HTERT RPE-1 (cell line): ENCODE data around the gene COPS8.

ENCODE experiments used
- in situ Hi-C: fragments of 300-500 bp; cut with MboI; formaldehyde crosslinking; loops from 4 replicates; pipeline ENCODE4 v1.14.3; 2020; ENCODE audit warnings: low sequenced_read_pairs

COPS8 gene

DNA sequence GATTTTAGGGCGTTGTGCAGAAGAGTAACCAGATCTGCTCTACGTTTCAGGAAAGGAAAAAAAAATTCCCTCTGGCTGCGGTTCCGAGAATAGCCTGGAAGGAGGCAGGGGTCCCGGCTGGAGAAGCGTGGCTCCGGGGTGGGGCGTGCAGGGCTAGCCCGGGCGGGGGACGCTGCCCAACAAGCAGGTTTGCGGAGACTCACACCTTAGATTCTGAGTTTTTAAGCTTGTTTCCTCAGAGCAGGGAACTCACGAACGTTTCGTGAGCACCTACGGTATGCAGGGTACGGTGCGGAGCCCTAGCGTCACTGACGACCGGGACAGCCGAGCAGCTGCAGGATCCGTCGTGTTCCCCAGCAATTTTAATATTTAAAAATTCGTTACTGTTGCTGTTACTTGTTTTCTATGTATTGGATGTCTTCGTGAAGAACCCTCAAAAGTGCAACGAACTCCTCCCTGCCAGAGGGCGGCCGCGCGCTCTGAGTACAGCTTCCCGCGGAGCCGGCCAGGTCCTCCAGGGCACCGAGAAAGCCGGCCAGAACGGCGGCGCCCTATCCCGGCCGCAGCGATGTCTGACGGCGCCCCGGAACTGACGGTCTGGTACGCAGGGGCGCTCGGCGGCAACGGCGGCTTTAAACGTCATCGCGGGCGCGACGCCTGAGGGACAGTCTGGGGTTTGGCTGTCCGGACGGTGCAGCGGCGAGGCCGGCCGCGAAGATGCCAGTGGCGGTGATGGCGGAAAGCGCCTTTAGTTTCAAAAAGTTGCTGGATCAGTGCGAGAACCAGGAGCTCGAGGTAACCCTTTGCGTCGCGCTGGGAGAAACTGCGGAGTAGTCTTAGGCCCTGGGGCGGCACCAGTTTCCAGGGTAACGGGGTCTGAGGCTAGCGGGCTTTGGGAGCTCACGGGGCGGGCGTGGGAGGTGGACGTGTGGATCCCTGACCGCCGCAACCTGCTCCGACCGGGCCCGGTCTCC lies at the start of gene COPS8:
COPS8 (plus strand) TSS at position 642 of the 974 bp plus-strand sequence; CDS start at position 718, 76 bp downstream.
- in situ Hi-C loops, result no loop called here

DNA sequence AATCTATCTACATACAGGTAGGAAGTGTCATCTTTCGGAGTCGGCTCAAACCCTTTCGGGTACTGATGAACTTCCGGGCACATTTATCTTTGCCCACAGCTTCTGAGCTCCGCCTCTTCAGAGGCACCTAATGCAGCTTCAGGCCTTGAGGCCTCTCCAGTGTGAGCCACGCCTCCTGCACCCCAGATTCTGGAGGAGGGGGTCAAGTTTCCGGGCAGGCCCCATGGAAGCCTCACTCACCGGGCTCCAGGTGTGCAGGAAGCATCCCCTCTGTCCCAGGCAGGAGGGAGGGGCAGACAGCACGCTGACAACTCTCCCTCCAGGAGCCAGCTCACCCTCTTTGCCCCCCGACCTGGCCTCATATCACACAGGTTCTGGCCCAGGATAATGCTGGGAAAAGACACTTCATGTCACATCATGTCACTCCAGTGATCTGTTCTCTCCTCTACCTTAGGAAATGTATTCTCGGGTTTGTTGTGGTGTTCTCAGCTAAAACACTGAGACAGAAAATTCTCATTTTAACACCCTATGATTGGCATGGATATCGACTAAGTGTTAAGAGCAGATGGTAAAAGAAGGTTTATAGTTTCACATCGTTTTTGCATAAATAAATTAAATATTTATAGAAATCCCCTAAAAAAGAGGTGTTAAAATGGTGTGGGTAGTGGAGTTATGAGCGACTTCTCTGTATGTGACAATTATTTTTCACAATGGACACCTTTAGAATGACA lies 46.2 kb upstream of the COPS8 start:
- in situ Hi-C loops, result no loop called here

DNA sequence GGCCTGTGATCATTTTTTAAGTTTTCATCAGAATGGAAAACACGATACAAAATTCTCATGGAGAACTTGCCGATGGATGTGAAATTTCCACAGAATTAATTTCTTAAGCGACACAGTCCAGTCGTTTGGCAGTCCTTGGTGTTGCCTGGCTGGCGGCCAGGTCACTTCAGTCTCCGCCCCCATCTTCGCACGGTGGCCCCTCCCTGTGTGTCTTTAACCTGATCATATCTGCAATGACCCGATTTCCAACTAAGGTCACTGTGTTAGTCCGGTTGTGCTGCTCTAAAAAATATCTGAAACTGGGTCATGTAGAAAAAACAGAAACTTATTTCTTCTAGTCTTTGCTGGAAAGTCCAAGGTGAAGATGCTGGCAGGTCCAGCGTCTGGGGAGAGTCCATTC lies 44.5 kb upstream of the COPS8 start:
- in situ Hi-C loops, result no loop called here

DNA sequence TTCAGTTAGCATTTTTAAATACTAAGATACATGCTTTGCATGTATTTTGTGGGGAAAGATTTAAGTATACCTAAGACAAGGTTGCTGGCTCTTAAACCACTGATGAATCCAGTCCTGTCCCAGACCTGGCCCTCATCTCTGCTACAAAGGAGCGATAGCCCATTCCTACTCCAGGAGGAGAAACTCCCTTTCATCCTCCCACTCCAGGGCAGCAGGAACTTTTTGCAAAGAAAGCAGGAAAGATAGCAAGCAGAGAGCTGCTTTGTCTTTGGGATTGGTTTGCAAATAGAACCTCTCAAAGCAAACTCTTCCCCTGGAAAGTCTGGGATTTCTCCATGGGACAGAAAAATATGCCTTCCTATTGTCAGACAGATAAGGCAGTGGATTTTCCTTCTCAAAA lies 43.6 kb upstream of the COPS8 start:
- in situ Hi-C loops, result no loop called here

DNA sequence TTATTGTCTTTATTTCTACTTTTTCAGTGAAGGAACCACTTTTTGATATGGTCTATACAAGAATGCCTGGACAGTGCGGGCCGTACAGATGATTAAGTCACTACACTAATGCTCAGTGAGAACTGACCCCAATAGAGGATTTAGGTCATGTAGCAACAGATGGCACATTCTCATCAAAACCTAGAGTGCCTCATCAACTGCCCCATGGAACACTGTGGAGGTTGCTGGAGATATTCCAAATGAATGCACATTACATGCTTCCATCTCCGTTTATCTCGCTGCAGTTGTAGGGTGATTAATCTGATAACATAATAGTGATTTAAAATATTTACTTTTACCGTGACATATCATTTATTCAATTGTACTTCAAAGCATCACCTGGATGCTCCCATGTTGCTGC lies 41.8 kb upstream of the COPS8 start:
- in situ Hi-C loops, result no loop called here

DNA sequence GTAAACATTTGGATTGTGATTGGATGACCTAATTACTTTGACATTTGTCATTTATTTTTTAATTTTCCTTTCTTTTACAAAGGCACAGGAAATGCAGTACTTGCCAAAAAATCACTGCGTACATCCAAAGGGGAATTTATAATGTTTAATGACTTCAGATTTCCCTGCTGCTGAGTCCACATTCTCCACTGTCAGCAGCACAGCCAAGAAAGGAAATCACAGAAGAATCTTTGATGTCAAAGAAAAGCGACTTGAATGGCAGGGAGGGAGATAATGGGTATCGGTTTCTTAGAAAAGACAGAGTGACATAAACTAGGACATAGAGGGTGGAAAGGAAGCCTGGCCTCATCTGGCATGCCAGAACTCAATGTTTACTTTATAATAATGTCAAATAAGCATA lies 41.4 kb upstream of the COPS8 start:
- in situ Hi-C loops, result no loop called here

DNA sequence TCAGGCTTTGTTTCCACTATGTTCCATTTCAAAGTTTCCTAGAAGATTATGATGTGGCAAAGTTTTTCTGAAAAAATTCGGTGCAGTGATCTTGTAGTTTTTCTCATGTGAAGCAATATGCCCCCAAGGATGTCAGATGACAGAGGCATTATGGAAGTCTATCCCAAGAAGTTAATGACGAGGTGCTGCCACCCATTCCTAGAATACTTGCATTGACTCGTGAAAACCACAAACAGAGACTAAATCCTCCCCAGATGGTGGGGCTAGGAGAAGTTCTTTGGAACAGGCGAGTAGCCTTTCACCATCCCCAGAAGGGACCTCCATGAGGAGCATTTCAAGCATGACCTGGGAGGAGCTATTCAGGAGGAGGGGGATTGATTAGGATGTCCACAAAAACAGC lies 40.2 kb upstream of the COPS8 start:
- in situ Hi-C loops, result no loop called here

DNA sequence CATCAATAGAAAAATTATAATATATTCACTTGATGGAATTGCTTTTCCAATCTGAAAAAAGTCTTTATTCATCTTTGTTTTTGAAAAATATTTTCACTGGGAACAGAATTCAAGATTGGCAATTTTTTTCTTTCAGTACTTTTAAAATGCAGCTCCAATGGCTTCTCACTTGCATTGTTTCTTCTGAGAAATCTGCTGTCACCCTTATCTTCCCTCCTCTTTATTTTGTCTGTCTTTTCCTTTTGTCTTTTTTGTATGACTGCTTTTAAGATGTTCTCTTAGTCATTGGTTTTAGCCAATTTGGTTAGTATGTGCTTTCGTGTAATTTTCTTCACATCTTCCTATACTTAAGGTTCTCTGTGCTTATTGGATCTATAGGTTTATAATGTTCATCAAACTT lies 37.1 kb upstream of the COPS8 start:
- in situ Hi-C loops, result no loop called here

DNA sequence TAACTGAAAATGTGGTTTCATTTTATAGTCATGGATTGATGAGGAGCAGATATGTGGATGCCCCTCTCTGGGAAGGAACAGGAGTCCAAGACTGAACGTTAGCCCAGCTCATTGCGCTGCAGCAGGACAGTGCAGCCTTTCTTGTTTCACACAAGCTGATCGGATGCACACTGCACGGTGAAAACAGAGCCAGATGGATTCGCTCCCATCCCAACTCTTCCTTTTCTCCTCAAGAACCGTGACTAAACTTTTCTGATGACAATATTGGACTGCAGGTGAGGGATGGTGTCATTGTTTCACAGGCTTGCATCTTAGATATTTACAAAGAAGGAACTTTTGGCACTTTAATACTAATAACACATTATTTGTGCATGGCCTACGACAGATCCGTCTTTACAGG lies 33.8 kb upstream of the COPS8 start:
- in situ Hi-C loops, result loop anchor here (25.0 kb wide), 1 partner anchor 715 kb away; no protein-coding TSS in a partner anchor

DNA sequence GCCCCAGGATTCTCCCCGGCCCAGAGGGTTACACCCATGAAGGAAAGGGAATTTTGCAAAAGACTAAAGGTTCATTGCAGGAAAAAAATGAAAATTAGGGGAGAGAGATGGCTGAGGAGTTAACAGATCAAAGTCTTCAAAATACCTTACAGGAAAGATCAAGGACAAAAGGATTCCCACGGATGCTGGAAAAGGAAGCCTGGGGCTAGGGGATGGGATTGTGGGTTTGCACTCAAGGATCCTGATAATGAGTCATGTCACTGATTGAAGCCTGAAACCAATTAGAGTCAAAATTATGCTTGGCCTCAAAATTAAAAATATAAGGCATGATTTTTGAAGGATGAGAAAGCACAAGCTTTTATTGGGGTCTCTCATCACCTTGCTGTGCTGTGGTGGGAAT lies 32.6 kb upstream of the COPS8 start:
- in situ Hi-C loops, result loop anchor here (25.0 kb wide), 1 partner anchor 716 kb away; no protein-coding TSS in a partner anchor

DNA sequence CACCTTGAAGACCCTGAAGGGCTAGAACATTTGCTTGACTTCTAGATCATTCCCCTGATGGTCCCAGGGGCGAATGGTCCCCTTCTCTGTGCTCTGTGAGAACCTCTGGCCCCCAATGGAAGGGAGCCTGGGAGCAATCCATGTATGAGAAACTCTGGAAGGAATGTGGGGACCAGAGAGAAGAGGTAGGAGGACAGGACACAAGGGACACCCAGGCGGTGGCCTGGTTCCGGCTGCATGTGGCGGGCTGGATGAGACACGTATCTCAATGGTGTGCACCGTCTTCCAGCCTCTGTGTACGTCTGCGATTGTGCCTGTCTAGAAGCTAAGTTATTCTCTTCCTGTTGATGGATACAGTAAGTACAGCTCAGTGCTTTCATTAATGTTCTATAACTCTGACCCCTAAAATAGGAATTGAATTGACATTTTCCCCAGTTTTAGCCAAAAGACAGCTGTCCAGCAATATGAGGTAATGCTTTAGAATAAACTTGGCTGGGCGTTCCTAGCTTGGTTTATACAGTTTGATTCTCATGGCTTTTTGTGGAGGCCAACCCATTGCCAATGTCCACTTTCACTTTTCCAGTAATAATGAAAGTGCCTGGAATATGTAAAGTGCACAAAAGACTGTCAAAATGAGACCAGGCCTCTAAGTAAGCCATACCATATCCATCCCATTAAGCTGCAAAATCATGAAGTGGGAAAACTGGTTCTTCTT lies 30.1 kb upstream of the COPS8 start:
- in situ Hi-C loops, result loop anchor here (25.0 kb wide), 1 partner anchor 718 kb away; no protein-coding TSS in a partner anchor

DNA sequence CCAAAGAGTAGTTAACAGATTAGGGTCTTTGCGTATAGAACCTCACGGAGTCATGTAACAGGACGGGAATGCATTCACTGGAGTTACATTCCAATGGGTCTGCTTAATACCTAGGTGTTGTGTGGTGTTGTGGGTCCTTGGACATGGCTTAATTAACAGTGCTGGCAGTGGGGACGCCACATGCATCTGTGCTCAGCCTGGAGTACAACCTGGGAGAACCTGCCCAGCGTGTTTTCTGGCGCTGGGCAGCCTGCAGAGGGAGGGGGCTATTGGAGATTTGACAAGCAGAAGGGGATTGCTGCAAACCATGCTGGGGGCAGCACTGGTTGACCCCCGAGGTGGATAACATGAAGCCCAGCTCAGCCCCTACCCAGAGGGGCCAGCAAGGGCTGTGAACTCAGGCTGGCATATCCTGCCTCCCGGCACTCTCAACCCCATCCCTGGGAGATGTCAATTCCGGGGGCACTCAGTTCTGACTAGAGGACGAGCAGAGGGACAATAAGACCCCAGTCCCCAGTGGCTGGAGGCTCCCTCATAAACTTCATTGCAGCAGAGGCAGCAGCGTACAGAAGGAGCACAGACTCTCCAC lies 29.3 kb upstream of the COPS8 start:
- in situ Hi-C loops, result loop anchor here (25.0 kb wide), 1 partner anchor 719 kb away; no protein-coding TSS in a partner anchor

DNA sequence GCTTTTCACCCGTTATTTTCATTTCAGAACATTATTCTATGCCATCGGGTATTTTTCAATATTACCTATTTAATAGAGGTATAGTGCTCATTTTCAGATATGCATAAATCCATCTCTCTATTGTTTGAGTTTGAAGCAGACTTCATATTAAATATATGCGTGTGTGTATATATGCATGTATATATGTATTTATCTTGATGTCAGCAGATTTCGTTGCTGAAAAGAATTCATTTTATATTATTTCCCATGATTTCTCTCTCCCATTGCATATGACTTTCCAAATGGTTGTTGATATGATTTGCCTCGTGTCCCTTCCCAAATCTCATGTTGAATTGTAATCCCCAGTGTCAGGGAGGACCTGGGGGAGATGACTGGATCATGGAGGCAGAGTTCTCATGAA lies 28.6 kb upstream of the COPS8 start:
- in situ Hi-C loops, result loop anchor here (25.0 kb wide), 1 partner anchor 720 kb away; no protein-coding TSS in a partner anchor

DNA sequence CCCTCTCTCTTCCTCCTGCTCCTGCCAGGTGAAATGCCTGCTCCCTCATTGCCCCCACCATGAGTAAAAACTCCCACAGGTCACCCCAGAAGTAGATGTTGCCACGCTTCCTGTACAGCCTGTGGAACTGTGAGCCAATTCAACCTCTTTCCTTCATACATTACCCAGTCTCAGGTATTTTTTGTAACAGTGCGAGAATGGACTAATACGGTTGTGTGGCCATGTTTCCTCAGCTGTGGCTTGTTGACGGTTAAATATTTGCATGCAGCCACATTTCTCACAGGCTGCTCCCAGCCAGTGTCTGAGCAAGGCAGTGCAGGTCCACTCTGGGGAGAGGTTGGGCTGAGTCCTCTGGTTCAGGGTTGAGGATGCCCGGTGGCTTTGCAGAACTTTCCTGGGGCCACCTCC lies 27.8 kb upstream of the COPS8 start:
- in situ Hi-C loops, result loop anchor here (25.0 kb wide), 1 partner anchor 721 kb away; no protein-coding TSS in a partner anchor

DNA sequence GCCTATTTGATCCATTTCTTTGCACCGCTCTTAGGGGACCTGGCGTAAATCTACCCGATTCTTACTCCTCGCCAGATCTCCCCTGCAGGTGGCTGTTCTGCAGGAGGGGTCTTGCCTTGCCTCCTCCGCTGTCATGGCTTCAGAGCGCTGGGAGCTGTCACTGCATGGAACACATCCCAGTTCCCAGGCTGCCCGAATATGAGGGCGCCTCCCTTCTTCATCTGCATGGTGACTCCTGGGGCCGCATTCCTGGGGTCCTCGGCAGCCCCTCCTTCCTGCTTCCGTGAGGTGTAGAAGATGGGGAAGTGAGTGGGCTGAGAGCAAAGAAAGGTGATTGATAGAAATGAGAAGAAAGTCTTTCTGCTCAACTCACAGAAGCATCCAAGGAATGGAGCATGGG lies 27.3 kb upstream of the COPS8 start:
- in situ Hi-C loops, result loop anchor here (25.0 kb wide), 1 partner anchor 721 kb away; no protein-coding TSS in a partner anchor

DNA sequence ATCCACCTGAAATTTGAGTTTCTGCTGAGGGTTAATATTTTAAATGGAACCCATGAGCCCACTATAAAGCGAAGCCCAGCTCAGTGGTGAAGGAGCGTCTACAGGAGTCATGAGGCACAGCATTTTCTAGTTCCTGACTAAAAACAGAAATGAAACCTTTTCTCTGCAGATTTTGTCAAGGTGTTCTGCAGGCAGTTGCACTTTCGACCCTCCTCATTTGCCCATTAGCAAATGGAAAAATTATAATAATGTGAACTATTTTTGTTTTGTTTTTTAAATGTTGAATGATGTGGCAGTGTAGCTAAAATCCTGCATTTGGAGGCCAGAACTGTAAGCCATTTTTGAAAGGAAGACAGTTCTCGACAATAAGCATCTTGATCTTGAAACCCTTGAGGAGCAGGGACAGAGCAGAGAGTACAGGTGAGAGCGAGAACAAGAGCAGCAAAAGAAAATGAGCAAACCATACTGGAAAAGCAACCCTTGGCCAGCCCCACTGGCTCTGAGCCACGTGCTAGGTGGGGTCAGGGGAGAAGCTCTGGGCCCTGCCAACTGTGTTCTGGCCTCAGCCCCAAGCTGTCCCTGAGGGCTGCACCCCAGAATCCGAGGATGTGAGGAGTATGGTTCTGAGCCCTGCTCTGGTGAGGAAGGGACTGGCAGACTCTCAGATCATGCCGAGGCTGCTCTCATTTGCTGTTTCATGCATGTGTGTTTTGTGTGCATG lies 26.4 kb upstream of the COPS8 start:
- in situ Hi-C loops, result loop anchor here (25.0 kb wide), 1 partner anchor 722 kb away; no protein-coding TSS in a partner anchor

DNA sequence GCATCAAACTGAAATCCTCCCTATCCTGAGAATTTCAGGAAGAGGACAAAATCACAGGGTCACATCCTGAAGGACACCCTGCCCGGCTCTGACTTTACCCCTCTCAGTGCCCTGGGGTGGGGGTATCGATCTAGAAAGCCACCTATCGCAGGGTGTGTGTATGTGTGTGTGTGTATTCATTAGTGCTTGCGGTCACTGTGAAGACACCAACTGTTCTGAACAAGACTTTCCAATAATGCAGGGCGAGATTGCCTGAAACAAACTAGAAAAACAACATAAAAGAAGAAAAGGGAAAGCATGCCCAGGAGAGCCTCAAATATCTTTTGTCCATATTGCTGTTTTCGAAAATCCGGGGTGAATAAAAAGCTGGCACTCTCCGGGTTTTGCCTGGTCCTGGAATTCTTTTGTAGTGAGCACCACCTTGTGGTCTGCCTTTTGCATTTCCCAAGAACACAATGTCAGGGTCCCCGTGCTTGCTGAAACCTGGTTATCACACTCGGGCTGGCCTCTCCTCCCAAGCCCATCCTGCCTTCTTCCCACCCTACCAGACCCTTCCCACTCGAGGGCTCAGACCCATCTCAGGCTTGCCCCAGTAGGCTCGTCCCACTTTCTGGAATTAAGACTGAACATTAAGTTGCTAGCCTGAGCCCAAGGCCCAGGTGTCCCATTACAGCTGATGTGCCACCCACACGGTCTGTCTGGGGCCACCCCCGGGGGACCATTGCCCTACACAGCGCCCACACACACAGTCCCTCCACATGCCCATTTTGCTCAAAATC lies 25.0 kb upstream of the COPS8 start:
- in situ Hi-C loops, result loop anchor here (25.0 kb wide), 1 partner anchor 723 kb away; no protein-coding TSS in a partner anchor

DNA sequence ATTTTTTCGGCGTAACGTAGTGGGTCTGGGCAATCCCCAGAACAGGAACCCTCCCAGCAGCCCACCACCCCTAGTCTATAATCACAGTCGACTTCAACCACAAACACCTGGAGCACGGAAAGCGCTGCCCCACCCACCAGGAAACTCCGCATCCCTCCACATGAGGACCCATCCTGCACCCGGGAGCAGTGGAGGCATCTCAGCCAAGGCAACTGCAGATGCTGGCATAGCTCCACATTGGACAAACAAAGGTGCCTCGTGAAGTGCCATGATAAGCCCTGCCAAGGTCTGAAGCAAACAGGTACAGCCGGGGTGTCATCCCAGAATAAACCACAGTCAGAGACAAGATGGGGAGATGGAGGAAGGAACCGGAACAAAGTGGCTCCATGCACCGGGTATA lies 24.3 kb upstream of the COPS8 start:
- in situ Hi-C loops, result loop anchor here (25.0 kb wide), 1 partner anchor 724 kb away; no protein-coding TSS in a partner anchor

DNA sequence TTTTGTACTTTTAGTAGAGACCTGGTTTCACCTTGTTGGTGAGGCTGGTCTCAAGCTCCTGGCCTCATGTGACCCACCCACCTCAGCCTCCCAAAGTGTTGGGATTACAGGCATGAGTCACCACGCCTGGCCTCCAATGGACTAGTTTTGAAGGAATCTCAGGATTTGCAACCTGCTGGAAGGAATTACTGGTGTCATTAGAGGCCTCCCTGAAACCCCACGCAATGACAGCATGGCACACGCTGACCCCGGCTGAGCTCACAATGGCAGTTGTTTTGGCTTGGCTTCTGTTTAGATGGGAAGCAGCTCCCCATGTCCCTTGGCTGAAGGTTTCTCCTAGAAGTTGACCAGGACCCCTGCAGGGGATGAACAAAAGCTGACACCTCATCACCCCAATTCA lies 23.1 kb upstream of the COPS8 start:
- in situ Hi-C loops, result loop anchor here (25.0 kb wide), 1 partner anchor 725 kb away; no protein-coding TSS in a partner anchor
